ENCODE results near the gene USP48. TPM values are rescaled to one million over a fixed set of nuclear protein-coding genes. Genes with fewer than 3 reads are reported as not detected.

Gene USP48
- total and polyA plus RNA-seq, 2 of the 8 experiments (the other 6 are each of a cell fraction or from before 2014, with no cell fraction given) = 12.8 to 83.5 TPM

DNA sequence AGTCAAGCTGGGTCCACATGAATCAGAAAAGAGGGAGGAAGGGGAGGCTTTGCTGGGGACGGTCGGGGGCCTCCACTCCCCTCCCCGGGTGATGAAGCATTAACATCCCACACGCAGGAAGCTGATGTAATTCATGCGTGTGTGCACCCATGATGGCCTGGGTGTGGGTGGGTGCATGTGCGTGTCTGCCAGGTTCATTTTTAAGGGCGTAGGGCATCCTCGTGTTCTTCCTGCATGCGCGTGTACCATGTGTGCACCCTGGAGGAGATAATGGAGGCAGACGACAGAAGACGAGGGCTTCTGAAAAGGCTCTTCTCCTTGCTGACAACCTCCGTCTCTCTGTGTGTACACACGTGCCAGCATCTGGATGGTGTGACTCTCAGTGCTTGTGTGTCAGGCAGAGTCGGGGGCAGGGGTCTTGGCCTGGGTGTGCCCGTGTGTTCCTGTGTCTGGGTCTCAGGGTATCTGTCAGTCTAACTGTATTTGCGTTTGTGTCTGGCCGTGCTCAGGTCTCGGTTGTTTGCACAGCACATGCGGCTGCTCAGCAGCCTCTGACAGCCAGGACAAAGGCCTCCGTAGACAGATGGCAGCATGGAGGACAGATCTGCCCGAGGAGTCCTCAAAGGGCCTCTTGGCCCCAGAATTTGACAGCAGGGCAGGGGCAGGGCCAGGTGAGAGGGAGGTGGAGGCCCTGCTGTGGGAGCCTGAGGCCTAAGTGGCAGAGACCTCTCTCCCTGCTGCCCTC is 116.2 kb downstream of the USP48 start (continued):
- TF ChIP-seq, protein P1, sequence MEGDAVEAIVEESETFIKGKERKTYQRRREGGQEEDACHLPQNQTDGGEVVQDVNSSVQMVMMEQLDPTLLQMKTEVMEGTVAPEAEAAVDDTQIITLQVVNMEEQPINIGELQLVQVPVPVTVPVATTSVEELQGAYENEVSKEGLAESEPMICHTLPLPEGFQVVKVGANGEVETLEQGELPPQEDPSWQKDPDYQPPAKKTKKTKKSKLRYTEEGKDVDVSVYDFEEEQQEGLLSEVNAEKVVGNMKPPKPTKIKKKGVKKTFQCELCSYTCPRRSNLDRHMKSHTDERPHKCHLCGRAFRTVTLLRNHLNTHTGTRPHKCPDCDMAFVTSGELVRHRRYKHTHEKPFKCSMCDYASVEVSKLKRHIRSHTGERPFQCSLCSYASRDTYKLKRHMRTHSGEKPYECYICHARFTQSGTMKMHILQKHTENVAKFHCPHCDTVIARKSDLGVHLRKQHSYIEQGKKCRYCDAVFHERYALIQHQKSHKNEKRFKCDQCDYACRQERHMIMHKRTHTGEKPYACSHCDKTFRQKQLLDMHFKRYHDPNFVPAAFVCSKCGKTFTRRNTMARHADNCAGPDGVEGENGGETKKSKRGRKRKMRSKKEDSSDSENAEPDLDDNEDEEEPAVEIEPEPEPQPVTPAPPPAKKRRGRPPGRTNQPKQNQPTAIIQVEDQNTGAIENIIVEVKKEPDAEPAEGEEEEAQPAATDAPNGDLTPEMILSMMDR (IDR thresholded peaks at IDR 0.05; ENCODE audit: control extremely low read depth in 1 of 3, insufficient read depth in 1 of 3, low read depth in 1 of 3, low read length in 3 of 3) = no peak
- TF ChIP-seq GABPA (IDR thresholded peaks at IDR 0.05; ENCODE audit: borderline replicate concordance, insufficient read depth, low read length) = no peak
- no peak for TF ChIP-seq SP2 (IDR thresholded peaks at IDR 0.05; ENCODE audit: low read length)
- no peak for TF ChIP-seq TEAD4 (IDR thresholded peaks at IDR 0.05; ENCODE audit: low read depth, low read length)
